Hepatocyte (in vitro differentiated cells): Measurements from ENCODE around the gene IMPDH2. TPM values are rescaled to one million over a fixed set of nuclear protein-coding genes. Genes with fewer than 3 reads are reported as not detected.

Experiments
- DNase-seq: peaks from one replicate; pipeline ENCODE4 v3.0.0-alpha.2; 2016; ENCODE audit warnings: low spot score
- H2AFZ ChIP-seq: fragments of 200-600 bp; sonication (generic); 2 replicates; pipeline ENCODE4 v1.6.0; 2016; ENCODE audit warnings: antibody characterized with exemption, mild to moderate bottlenecking
- H3K27ac ChIP-seq: fragments of 200-600 bp; sonication (generic); 2 replicates; pipeline ENCODE4 v1.5.1; 2016; ENCODE audit warnings: mild to moderate bottlenecking
- H3K27me3 ChIP-seq: fragments of 200-600 bp; sonication (generic); 2 replicates; pipeline ENCODE4 v1.6.1; 2016
- H3K36me3 ChIP-seq: fragments of 200-600 bp; sonication (generic); replicated peaks from 2 replicates; pipeline ENCODE4 v1.5.1; 2016; ENCODE audit warnings: low read depth; ENCODE audit not compliant: insufficient read depth
- H3K4me1 ChIP-seq: fragments of 200-600 bp; sonication (generic); 2 replicates; pipeline ENCODE4 v1.5.1; 2016; ENCODE audit warnings: mild to moderate bottlenecking, moderate library complexity; ENCODE audit not compliant: insufficient read depth
- H3K4me2 ChIP-seq: fragments of 200-600 bp; sonication (generic); 2 replicates; pipeline ENCODE4 v1.6.0; 2016
- H3K4me3 ChIP-seq: fragments of 200-600 bp; sonication (generic); 2 replicates; pipeline ENCODE4 v1.5.1; 2016; ENCODE audit warnings: mild to moderate bottlenecking
- H3K79me2 ChIP-seq: fragments of 200-600 bp; sonication (generic); 2 replicates; pipeline ENCODE4 v1.6.0; 2017; ENCODE audit warnings: mild to moderate bottlenecking
- H3K9me2 ChIP-seq: fragments of 200-600 bp; sonication (generic); replicated peaks from 2 replicates; pipeline ENCODE4 v1.6.0; 2017; ENCODE audit warnings: mild to moderate bottlenecking; ENCODE audit not compliant: insufficient read depth
- H3K9me3 ChIP-seq: fragments of 200-600 bp; sonication (generic); 2 replicates; pipeline ENCODE4 v1.5.1; 2016; ENCODE audit warnings: low read depth, mild to moderate bottlenecking
- H4K20me1 ChIP-seq: fragments of 200-600 bp; sonication (generic); 2 replicates; pipeline ENCODE4 v1.6.0; 2016; ENCODE audit warnings: mild to moderate bottlenecking; ENCODE audit not compliant: insufficient read depth, poor library complexity, severe bottlenecking
- CTCF ChIP-seq: fragments of 200-600 bp; sonication (generic); IDR thresholded peaks from 2 replicates; pipeline ENCODE4 v1.5.1; 2016; ENCODE audit warnings: antibody characterized with exemption, mild to moderate bottlenecking; ENCODE audit not compliant: poor library complexity
- EZH2 ChIP-seq: fragments of 200-600 bp; sonication (generic); IDR thresholded peaks from 2 replicates; pipeline ENCODE4 v1.6.1; 2016; ENCODE audit warnings: antibody characterized with exemption, mild to moderate bottlenecking, borderline replicate concordance
- EZH2phosphoT487 ChIP-seq: fragments of 200-600 bp; sonication (generic); IDR thresholded peaks from one replicate; pipeline ENCODE4 v1.6.1; 2018; ENCODE audit warnings: antibody characterized with exemption, mild to moderate bottlenecking, low read depth, moderate library complexity; ENCODE audit not compliant: unreplicated experiment, severe bottlenecking
- whole genome bisulfite sequencing: methylation state at CpG from one replicate; pipeline ENCODE4 v1.1.6; 2016; ENCODE audit warnings: low lambda C conversion rate; ENCODE audit errors: missing lambda C conversion rate; 5-methylcytosine and 5-hydroxymethylcytosine counted together
- polyA plus RNA-seq: library from polyadenylated mRNA; unstranded; fragments of >200 nt; fragmentation: Nextera tagmentation; extraction: Ambion mirVana; gene quantifications from 2 replicates; pipeline ENCODE4 v1.2.1, GENCODE V29; 2016
- total RNA-seq: library from RNA; depleted of rRNA; stranded (reverse); fragments of >200 nt; gene quantifications from 2 replicates; pipeline ENCODE4 v1.2.3, GENCODE V29; 2014

Gene IMPDH2
- total and polyA plus RNA-seq, 2 experiments from 2014 or later, result 115 to 180 TPM

GRCh38 chr3:49016414-49017228, 12.6 kb downstream of the IMPDH2 start:
- Histone ChIP-seq H4K20me1 (peaks cover 43% of the 10 kb centered on the region), H3K4me2 (peak overlapping the region; percentile 96), H2AFZ (no peak overlapping the region), H3K27ac (peak overlapping the region; percentile 96), H3K27me3 (no peaks in the 10 kb centered on the region), H3K4me3 (no peak overlapping the region), H3K79me2 (peaks cover 51% of the 10 kb centered on the region), H3K9me3 (no peaks in the 10 kb centered on the region), H3K9me2 (no peaks in the 10 kb centered on the region), H3K36me3 (no peaks in the 10 kb centered on the region), H3K4me1 (peaks cover 30% of the 10 kb centered on the region)
- 90% methylated on average over 6 of the region's 6 CpGs for WGBS
- no peak for TF ChIP-seq CTCF
- no peak for TF ChIP-seq EZH2
- no peak for TF ChIP-seq EZH2phosphoT487
- DNase-seq, result no peak

- WGBS, result 83% methylated on average over 6 of the region's 6 CpGs
These were observed 13.4 kb downstream of the IMPDH2 start for GRCh38 chr3:49015765-49016164.

GRCh38 chr3:49015072-49015471, 14.1 kb downstream of the IMPDH2 start:
- Histone ChIP-seq H2AFZ (no peak overlapping the region), H3K4me1 (peaks cover 25% of the 10 kb centered on the region), H3K79me2 (peaks cover 58% of the 10 kb centered on the region), H3K27me3 (no peaks in the 10 kb centered on the region), H3K9me3 (no peaks in the 10 kb centered on the region), H3K36me3 (no peaks in the 10 kb centered on the region), H3K4me3 (no peak overlapping the region), H3K27ac (no peak overlapping the region), H3K9me2 (no peaks in the 10 kb centered on the region), H4K20me1 (peaks cover 57% of the 10 kb centered on the region), H3K4me2 (no peak overlapping the region)
- TF ChIP-seq EZH2 (no peak), CTCF (no peak), EZH2phosphoT487 (no peak)
- DNase-seq, result no peak
- 96% methylated on average over 8 of the region's 8 CpGs for WGBS

More at GRCh38 chr3:49015765-49016164, 13.4 kb downstream of the IMPDH2 start:
- Histone ChIP-seq H2AFZ (no peak overlapping the region), H3K27me3 (no peaks in the 10 kb centered on the region), H3K4me2 (no peak overlapping the region), H3K9me3 (no peaks in the 10 kb centered on the region), H3K79me2 (peaks cover 58% of the 10 kb centered on the region), H3K27ac (no peak overlapping the region), H4K20me1 (peaks cover 50% of the 10 kb centered on the region), H3K4me3 (no peak overlapping the region), H3K4me1 (peaks cover 30% of the 10 kb centered on the region), H3K9me2 (no peaks in the 10 kb centered on the region), H3K36me3 (no peaks in the 10 kb centered on the region)
- no peak for DNase-seq
- no peak for TF ChIP-seq CTCF
- no peak for TF ChIP-seq EZH2phosphoT487
- no peak for TF ChIP-seq EZH2
